A673 (cell line): ENCODE data around the gene SLC35A4. TPM values are rescaled to one million over a fixed set of nuclear protein-coding genes. Genes with fewer than 3 reads are reported as not detected.

Experiments
- BruUV-seq: library from RNA; stranded (reverse); fragments of 400-500 nt; replicated peaks from 2 replicates; lab custom pipeline; 2021; lab: Mats Ljungman, UMichigan
- CTCF ChIA-PET: fragments of 300-600 bp; sonication (Branson Sonifier 250); formaldehyde crosslinking; loops from one replicate; lab custom pipeline; 2022; ENCODE audit warnings: antibody characterized with exemption; lab: Charles Lee
- POLR2A ChIA-PET: fragments of 300-600 bp; sonication (Branson Sonifier 250); formaldehyde crosslinking; loops from one replicate; lab custom pipeline; 2022; ENCODE audit warnings: antibody characterized with exemption; ENCODE audit not compliant: low non-redundant PET; lab: Charles Lee
- DNase-seq: peaks from one replicate; pipeline ENCODE4 v3.0.0-alpha.2; 2015; ENCODE audit warnings: low spot score
- H3K27ac ChIP-seq: fragments of 200-600 bp; sonication (generic); 2 replicates; pipeline ENCODE4 v1.5.1; 2016; ENCODE audit warnings: mixed run types, low read depth, mild to moderate bottlenecking, mixed read lengths, antibody characterized with exemption, low read length; ENCODE audit not compliant: poor library complexity, severe bottlenecking
- H3K27me3 ChIP-seq: fragments of 200-600 bp; sonication (generic); replicated peaks from 2 replicates; pipeline ENCODE4 v1.6.1; 2017; ENCODE audit warnings: mixed run types, low read depth, mild to moderate bottlenecking, mixed read lengths, antibody characterized with exemption, low read length; ENCODE audit not compliant: insufficient read depth, poor library complexity
- H3K36me3 ChIP-seq: fragments of 200-600 bp; sonication (generic); 2 replicates; pipeline ENCODE4 v1.6.1; 2016; ENCODE audit warnings: mixed run types, mild to moderate bottlenecking, mixed read lengths, antibody characterized with exemption, low read length; ENCODE audit not compliant: insufficient read depth, poor library complexity, severe bottlenecking
- H3K4me1 ChIP-seq: fragments of 200-600 bp; sonication (generic); 2 replicates; pipeline ENCODE4 v1.6.1; 2017; ENCODE audit warnings: mixed run types, mild to moderate bottlenecking, mixed read lengths, antibody characterized with exemption, low read length; ENCODE audit not compliant: insufficient read depth, poor library complexity, severe bottlenecking
- H3K4me3 ChIP-seq: fragments of 200-600 bp; sonication (generic); 2 replicates; pipeline ENCODE4 v1.5.1; 2016; ENCODE audit warnings: low read depth, mixed run types, mild to moderate bottlenecking, mixed read lengths, low read length; ENCODE audit not compliant: poor library complexity, severe bottlenecking
- H3K9me3 ChIP-seq: fragments of 200-600 bp; sonication (generic); 2 replicates; pipeline ENCODE4 v1.6.1; 2016; ENCODE audit warnings: mixed run types, low read depth, mild to moderate bottlenecking, mixed read lengths, antibody characterized with exemption, low read length; ENCODE audit not compliant: poor library complexity, severe bottlenecking
- EZH2 ChIP-seq: fragments of 200-600 bp; sonication (generic); IDR thresholded peaks from 2 replicates; pipeline ENCODE4 v1.6.1; 2017; ENCODE audit warnings: borderline replicate concordance, low read depth, mild to moderate bottlenecking, mixed read lengths, antibody characterized with exemption, low read length; ENCODE audit not compliant: poor library complexity, severe bottlenecking
- intact Hi-C: fragments of 100-400 bp; cut with micrococcal nuclease; formaldehyde crosslinking; loops from one replicate; pipeline ENCODE4 v1.10.0; 2022; ENCODE audit not compliant: unreplicated experiment
- total RNA-seq: library from RNA; stranded (reverse); gene quantifications from 2 replicates; pipeline ENCODE4 v1.2.3, GENCODE V29; 2021
- TF ChIP-seq, protein P1 (sequence below): fragments of 300-800, 200-600 bp; sonication (generic); conservative IDR thresholded peaks from 2 replicates; pipeline ENCODE4 v1.5.1; 2017; ENCODE audit warnings: low read depth, mild to moderate bottlenecking, antibody characterized with exemption, low read length, moderate library complexity, mixed read lengths

The SLC35A4 gene
- total RNA-seq, 1 experiment from 2014 or later = 99.6 TPM

DNA sequence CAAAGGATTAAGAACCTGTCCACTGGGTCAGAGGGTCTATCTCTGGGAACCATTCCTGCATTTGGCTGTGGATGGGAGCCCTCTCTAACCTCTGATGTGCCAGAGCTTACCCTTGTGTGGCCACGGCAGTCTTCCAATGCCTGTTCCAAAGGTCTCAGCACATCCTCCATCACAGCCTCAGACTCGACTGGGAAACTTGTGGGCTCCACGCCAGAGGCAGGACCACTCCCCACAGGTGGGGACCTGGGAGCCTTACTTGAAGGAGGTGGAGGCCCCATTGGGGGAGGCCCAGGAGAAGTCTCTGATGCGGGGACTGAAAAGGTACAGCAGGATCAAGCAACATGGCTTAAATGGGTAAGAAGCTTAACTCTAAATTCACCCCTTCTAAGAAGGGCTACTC lies 12.8 kb upstream of the SLC35A4 start:
- H3K4me1 ChIP-seq = peaks cover 20% of the 10 kb centered on the region
- CTCF ChIA-PET = no interaction called here
- POLR2A ChIA-PET = no interaction called here

GRCh38 chr5:140553657-140554056 lies 11.0 kb upstream of the SLC35A4 start:
- Histone ChIP-seq H3K9me3 (no peaks in the 10 kb centered on the region), H3K27ac (no peak overlapping the region), H3K27me3 (no peaks in the 10 kb centered on the region), H3K4me3 (no peak overlapping the region), H3K36me3 (peaks cover 40% of the 10 kb centered on the region), H3K4me1 (peaks cover 14% of the 10 kb centered on the region)
- intact Hi-C loops = loop anchor here (10.0 kb wide), 1 partner anchor 161 kb away; no protein-coding TSS in a partner anchor
- no TSS peak for BruUV-seq
- ChIA-PET CTCF (no interaction called here), POLR2A (no interaction called here)
- DNase-seq = no peak
- TF ChIP-seq EZH2 = no peak
- TF ChIP-seq, protein P1, sequence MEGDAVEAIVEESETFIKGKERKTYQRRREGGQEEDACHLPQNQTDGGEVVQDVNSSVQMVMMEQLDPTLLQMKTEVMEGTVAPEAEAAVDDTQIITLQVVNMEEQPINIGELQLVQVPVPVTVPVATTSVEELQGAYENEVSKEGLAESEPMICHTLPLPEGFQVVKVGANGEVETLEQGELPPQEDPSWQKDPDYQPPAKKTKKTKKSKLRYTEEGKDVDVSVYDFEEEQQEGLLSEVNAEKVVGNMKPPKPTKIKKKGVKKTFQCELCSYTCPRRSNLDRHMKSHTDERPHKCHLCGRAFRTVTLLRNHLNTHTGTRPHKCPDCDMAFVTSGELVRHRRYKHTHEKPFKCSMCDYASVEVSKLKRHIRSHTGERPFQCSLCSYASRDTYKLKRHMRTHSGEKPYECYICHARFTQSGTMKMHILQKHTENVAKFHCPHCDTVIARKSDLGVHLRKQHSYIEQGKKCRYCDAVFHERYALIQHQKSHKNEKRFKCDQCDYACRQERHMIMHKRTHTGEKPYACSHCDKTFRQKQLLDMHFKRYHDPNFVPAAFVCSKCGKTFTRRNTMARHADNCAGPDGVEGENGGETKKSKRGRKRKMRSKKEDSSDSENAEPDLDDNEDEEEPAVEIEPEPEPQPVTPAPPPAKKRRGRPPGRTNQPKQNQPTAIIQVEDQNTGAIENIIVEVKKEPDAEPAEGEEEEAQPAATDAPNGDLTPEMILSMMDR = no peak

More for the DNA sequence above, 12.8 kb upstream of the SLC35A4 start:
- TF ChIP-seq EZH2 = no peak
- peaks cover 40% of the 10 kb centered on the region for H3K36me3 ChIP-seq
- intact Hi-C loops = loop anchor here (10.0 kb wide), 1 partner anchor 163 kb away; no protein-coding TSS in a partner anchor
- no TSS peak for BruUV-seq
- no peak for DNase-seq
- H3K4me3 ChIP-seq = no peak overlapping the region
- no peak overlapping the region for H3K27ac ChIP-seq
- H3K9me3 ChIP-seq = no peaks in the 10 kb centered on the region
- no peaks in the 10 kb centered on the region for H3K27me3 ChIP-seq

GRCh38 chr5:140554454-140554853 lies 10.2 kb upstream of the SLC35A4 start:
- H3K9me3 ChIP-seq = no peaks in the 10 kb centered on the region
- intact Hi-C loops = loop anchor here (10.0 kb wide), 1 partner anchor 160 kb away; no protein-coding TSS in a partner anchor
- H3K27ac ChIP-seq = no peak overlapping the region
- H3K36me3 ChIP-seq = peaks cover 38% of the 10 kb centered on the region
- no peak for DNase-seq
- ChIA-PET POLR2A (no interaction called here), CTCF (no interaction called here)
- TF ChIP-seq EZH2 = no peak
- TF ChIP-seq, protein P1 = no peak
- no peaks in the 10 kb centered on the region for H3K27me3 ChIP-seq
- H3K4me1 ChIP-seq = peaks cover 14% of the 10 kb centered on the region
- no peak overlapping the region for H3K4me3 ChIP-seq
- BruUV-seq = no TSS peak

- intact Hi-C loops = loop anchor here (10.0 kb wide), 1 partner anchor 159 kb away; no protein-coding TSS in a partner anchor
- Histone ChIP-seq H3K9me3 (no peaks in the 10 kb centered on the region), H3K4me3 (peak overlapping the region; percentile 82), H3K36me3 (peaks cover 24% of the 10 kb centered on the region), H3K27me3 (no peaks in the 10 kb centered on the region), H3K4me1 (peaks cover 14% of the 10 kb centered on the region), H3K27ac (peak overlapping the region; percentile 95)
- BruUV-seq = no TSS peak
- TF ChIP-seq EZH2 = no peak
- TF ChIP-seq, protein P1 = no peak
- no peak for DNase-seq
- POLR2A ChIA-PET = no interaction called here
- CTCF ChIA-PET = no interaction called here
These were observed 8.8 kb upstream of the SLC35A4 start for GRCh38 chr5:140555747-140556312.
